Stomach (tissue), 4 donors: ENCODE data around the gene FDX1.

Experiments used
- CTCF ChIP-seq, 7 experiments: fragments of 450-650 bp in 4 of 7; fragments of 200-600 bp in 3 of 7; sonication (generic) in 3 of 7; IDR thresholded peaks; one replicate each; pipeline ENCODE4 v1.5.1; 2016 to 2019; ENCODE audit warnings: antibody characterized with exemption in 7 of 7, control low read depth in 2 of 7, mild to moderate bottlenecking in 1 of 7
- POLR2AphosphoS5 ChIP-seq, 3 donors: sonication (generic); formaldehyde crosslinking; IDR thresholded peaks; one replicate each; pipeline ENCODE4 v1.6.1; 2016; ENCODE audit warnings: antibody characterized with exemption in 3 of 3

GRCh38 chr11:110469127-110469526 is 39.4 kb downstream of the FDX1 start:
- TF ChIP-seq CTCF (IDR thresholded peaks at IDR 0.05) (no peak), POLR2AphosphoS5 (IDR thresholded peaks at IDR 0.05) (no peak)
